ENCODE measurements around the gene MGST1. TPM values are rescaled to one million over a fixed set of nuclear protein-coding genes. Genes with fewer than 3 reads are reported as not detected.

Gene MGST1
- 105 and 122 TPM in 2 replicates for total RNA-seq (2022)
- percentile 82 among the genes with signal in this experiment for Bru-seq, nascent RNA
- BruChase-seq, experiment 1, labeled RNA remaining after a 2-hour chase, result percentile 75 among the genes with signal in this experiment
- BruChase-seq, experiment 2, labeled RNA remaining after a 6-hour chase, result percentile 83 among the genes with signal in this experiment
- long read RNA-seq, transcript MGST1-205 (4 exons, 914 nt), result major isoform, 130 of 148 reads
- long read RNA-seq, partial matches to known transcripts, result 3 of 148 reads
- long read RNA-seq, other reads (novel, unspliced or antisense), result 13 of 148 reads

GRCh38 chr12:16347391-16348298, at the start of gene MGST1:
Gene MGST1 (plus strand): TSS chr12:16347645. CDS start chr12:16354253, 6,608 bp downstream.
- BruUV-seq (replicated peaks), result TSS peak; percentile 51
- DNase-seq, result peak; percentile 83 to 87
- H3K4me1 Mint-ChIP-seq (ENCODE audit: low read depth, unreplicated experiment), result peaks cover 59% of the 10 kb centered on the region
- peak within 1 kb of the TSS; percentile 98 for H3K27ac Mint-ChIP-seq (ENCODE audit: unreplicated experiment)
- Histone ChIP-seq H3K4me3 (ENCODE audit: low read depth, low read length) (peak within 1 kb of the TSS; percentile 60), H3K27me3 (replicated peaks; ENCODE audit: control insufficient read depth, insufficient read depth, low read length) (no peaks in the 10 kb centered on the region), H3K4me1 (peaks cover 36% of the 10 kb centered on the region), H3K9me3 (no peaks in the 10 kb centered on the region; the same call in 1 of the 2 replicates), H3K36me3 (ENCODE audit: control insufficient read depth, insufficient read depth, low read length) (no peaks in the 10 kb centered on the region)
- ChIA-PET POLR2A (no interaction called here), CTCF (interaction anchor here (0.8 kb wide), 1 partner anchor 13 kb away, joined by 3 read pairs; no protein-coding TSS in a partner anchor)
- peak within 1 kb of the TSS; percentile 96 for H3K4me3 Mint-ChIP-seq (ENCODE audit: unreplicated experiment)
- TF ChIP-seq, protein P1, sequence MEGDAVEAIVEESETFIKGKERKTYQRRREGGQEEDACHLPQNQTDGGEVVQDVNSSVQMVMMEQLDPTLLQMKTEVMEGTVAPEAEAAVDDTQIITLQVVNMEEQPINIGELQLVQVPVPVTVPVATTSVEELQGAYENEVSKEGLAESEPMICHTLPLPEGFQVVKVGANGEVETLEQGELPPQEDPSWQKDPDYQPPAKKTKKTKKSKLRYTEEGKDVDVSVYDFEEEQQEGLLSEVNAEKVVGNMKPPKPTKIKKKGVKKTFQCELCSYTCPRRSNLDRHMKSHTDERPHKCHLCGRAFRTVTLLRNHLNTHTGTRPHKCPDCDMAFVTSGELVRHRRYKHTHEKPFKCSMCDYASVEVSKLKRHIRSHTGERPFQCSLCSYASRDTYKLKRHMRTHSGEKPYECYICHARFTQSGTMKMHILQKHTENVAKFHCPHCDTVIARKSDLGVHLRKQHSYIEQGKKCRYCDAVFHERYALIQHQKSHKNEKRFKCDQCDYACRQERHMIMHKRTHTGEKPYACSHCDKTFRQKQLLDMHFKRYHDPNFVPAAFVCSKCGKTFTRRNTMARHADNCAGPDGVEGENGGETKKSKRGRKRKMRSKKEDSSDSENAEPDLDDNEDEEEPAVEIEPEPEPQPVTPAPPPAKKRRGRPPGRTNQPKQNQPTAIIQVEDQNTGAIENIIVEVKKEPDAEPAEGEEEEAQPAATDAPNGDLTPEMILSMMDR (IDR thresholded peaks at IDR 0.05; ENCODE audit: insufficient read depth in 1 of 2, low read depth in 1 of 2, low read length in 1 of 2, severe bottlenecking in 1 of 2, unreplicated experiment in 1 of 2), result no peak
- peaks cover 26% of the 10 kb centered on the region for H3K36me3 Mint-ChIP-seq (ENCODE audit: insufficient read depth, unreplicated experiment)
- no peaks in the 10 kb centered on the region for H3K9me3 Mint-ChIP-seq (ENCODE audit: unreplicated experiment)
- H3K27me3 Mint-ChIP-seq (ENCODE audit: insufficient read depth, unreplicated experiment), result no peaks in the 10 kb centered on the region
- intact Hi-C loops (cut with micrococcal nuclease; ENCODE audit: unreplicated experiment), result loop anchor here (5.0 to 10.0 kb wide), 4 partner anchors 55 to 433 kb away; partner anchors contain the start of gene DERA

DNA sequence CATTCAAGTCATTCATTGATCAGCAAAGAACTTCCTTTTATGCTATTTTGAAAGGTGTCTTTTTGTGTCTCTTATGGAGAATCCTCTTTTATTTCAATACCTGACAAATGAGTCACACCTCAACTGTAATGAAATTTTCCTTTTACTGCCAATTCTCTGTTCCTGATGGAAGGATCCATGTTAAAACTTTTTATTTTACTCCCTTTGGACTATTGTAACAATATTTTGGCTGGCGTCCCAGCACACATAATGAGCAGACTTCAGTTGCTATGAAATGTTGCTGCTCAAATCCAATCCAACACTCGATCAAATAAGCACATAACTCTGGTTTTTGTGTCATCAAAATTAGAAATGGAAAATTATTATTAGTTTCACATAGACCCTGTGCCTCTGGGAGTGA, 48.0 kb upstream of the MGST1 start:
- Mint-ChIP-seq H3K4me3 (ENCODE audit: unreplicated experiment) (no peak overlapping the region), H3K9me3 (ENCODE audit: unreplicated experiment) (no peaks in the 10 kb centered on the region), H3K36me3 (ENCODE audit: insufficient read depth, unreplicated experiment) (no peaks in the 10 kb centered on the region), H3K27ac (ENCODE audit: unreplicated experiment) (no peak overlapping the region), H3K4me1 (ENCODE audit: low read depth, unreplicated experiment) (no peaks in the 10 kb centered on the region), H3K27me3 (ENCODE audit: insufficient read depth, unreplicated experiment) (peaks cover 8% of the 10 kb centered on the region)
- no peaks in the 10 kb centered on the region for H3K9me3 ChIP-seq
- POLR2A ChIA-PET, result no interaction called here
- intact Hi-C loops (cut with micrococcal nuclease; ENCODE audit: unreplicated experiment), result no loop called here
- no peaks in the 10 kb centered on the region for H3K27me3 ChIP-seq (replicated peaks; ENCODE audit: control insufficient read depth, insufficient read depth, low read length)
- H3K4me3 ChIP-seq (ENCODE audit: low read depth, low read length), result no peak overlapping the region
- no peaks in the 10 kb centered on the region for H3K36me3 ChIP-seq (ENCODE audit: control insufficient read depth, insufficient read depth, low read length)
- DNase-seq, result no peak
- CTCF ChIA-PET, result no interaction called here
- TF ChIP-seq, protein P1 (IDR thresholded peaks at IDR 0.05; ENCODE audit: insufficient read depth in 1 of 2, low read depth in 1 of 2, low read length in 1 of 2, severe bottlenecking in 1 of 2, unreplicated experiment in 1 of 2), result no peak
- H3K4me1 ChIP-seq, result no peaks in the 10 kb centered on the region
- no TSS peak for BruUV-seq (replicated peaks)

- Mint-ChIP-seq H3K27ac (ENCODE audit: unreplicated experiment) (no peak overlapping the region), H3K4me3 (ENCODE audit: unreplicated experiment) (no peak overlapping the region), H3K9me3 (ENCODE audit: unreplicated experiment) (no peaks in the 10 kb centered on the region), H3K27me3 (ENCODE audit: insufficient read depth, unreplicated experiment) (peaks cover 8% of the 10 kb centered on the region), H3K36me3 (ENCODE audit: insufficient read depth, unreplicated experiment) (no peaks in the 10 kb centered on the region), H3K4me1 (ENCODE audit: low read depth, unreplicated experiment) (no peaks in the 10 kb centered on the region)
- H3K9me3 ChIP-seq, result no peaks in the 10 kb centered on the region
- TF ChIP-seq, protein P1 (IDR thresholded peaks at IDR 0.05; ENCODE audit: insufficient read depth in 1 of 2, low read depth in 1 of 2, low read length in 1 of 2, severe bottlenecking in 1 of 2, unreplicated experiment in 1 of 2), result no peak
- intact Hi-C loops (cut with micrococcal nuclease; ENCODE audit: unreplicated experiment), result no loop called here
- no TSS peak for BruUV-seq (replicated peaks)
- no peak for DNase-seq
- H3K36me3 ChIP-seq (ENCODE audit: control insufficient read depth, insufficient read depth, low read length), result no peaks in the 10 kb centered on the region
- no peaks in the 10 kb centered on the region for H3K27me3 ChIP-seq (replicated peaks; ENCODE audit: control insufficient read depth, insufficient read depth, low read length)
- H3K4me1 ChIP-seq, result no peaks in the 10 kb centered on the region
- ChIA-PET CTCF (no interaction called here), POLR2A (no interaction called here)
- H3K4me3 ChIP-seq (ENCODE audit: low read depth, low read length), result no peak overlapping the region
Observed at GRCh38 chr12:16300122-16300521, 47.3 kb upstream of the MGST1 start.

Measured in Caco-2 (cell line).